OCI-LY7 (cell line): ENCODE measurements around the gene C16orf92.

Source experiments
- CTCF ChIP-seq: fragments of 200-600 bp; sonication (generic); conservative IDR thresholded peaks from 2 replicates; pipeline ENCODE4 v1.5.1; 2014; ENCODE audit warnings: mild to moderate bottlenecking, antibody characterized with exemption, low read length, moderate library complexity, mixed read lengths
- EZH2phosphoT487 ChIP-seq: fragments of 200-600 bp; sonication (generic); IDR thresholded peaks from 2 replicates; pipeline ENCODE4 v1.6.1; 2018; ENCODE audit warnings: low read depth, borderline replicate concordance, mild to moderate bottlenecking, mixed run types, antibody characterized with exemption, low read length, moderate library complexity, mixed read lengths

GRCh38 chr16:30000735-30001631 lies 22.0 kb upstream of the C16orf92 start:
- TF ChIP-seq CTCF (no peak), EZH2phosphoT487 (no peak)
